SKM-1 treated with dmso at 0.1 percent for 144 hours (cell line): ENCODE data around the gene TMCC1.
"Not testable (repeated sequence)": the region's sequence is repeated elsewhere in the genome, so short reads cannot be mapped to it uniquely, and the experiment has no call there.

Experiments
- DNase-seq: peaks from one replicate; lab custom pipeline; 2025; ENCODE audit not compliant: unreplicated experiment; lab: John Stamatoyannopoulos, UW

TMCC1 gene

DNA sequence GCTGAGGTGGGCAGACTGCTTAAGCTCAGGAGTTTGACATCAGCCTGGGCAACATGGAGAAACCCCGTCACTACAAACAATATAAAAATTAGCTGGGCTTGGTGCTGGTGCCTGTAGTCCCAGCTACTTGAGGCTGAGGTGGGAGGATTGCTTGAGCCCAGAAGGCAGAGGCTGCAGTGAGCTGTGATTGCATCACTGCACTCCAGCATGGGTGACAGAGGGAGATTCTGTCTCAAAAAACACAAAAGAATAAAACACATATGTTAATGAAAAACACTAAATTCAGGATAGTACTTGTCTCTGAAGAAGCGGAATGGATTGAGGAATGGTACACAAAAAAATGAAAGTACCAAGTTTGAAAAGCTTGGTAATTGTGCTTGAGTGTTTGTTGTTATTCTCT is 159.1 kb downstream of the TMCC1 start:
- DNase-seq, result no peak

DNA sequence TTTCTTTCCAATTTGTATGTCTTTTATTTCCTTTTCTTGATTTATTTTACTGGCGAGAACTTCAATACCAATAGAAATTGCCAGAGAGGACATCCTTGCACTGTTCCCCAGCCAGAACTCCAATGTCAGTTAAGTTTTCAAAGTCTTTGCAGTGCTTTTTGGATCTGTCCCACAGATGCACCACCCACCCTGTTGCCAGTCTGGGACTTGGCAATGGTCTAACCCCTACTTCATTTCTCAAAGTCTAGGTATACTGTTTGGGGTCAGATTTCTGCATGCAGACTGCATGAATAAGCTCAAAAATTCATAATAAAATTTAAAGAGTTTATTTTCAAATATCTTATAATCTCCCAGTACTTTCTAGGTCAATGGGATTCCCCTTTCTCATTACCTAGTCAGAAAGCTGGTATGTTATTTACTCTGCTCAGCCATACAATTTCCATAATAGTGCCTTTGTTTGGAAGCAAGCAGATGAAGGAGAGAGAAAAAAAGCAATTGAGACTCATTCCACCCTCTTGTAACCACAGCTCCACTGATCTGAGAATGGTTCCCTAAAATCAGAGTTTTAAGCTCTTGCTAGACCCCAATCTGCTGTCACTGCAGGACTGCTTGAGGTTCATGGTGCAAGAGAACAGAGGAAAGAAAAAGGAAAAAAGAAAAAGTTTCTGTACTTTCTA is 161.2 kb downstream of the TMCC1 start:
- no peak for DNase-seq

DNA sequence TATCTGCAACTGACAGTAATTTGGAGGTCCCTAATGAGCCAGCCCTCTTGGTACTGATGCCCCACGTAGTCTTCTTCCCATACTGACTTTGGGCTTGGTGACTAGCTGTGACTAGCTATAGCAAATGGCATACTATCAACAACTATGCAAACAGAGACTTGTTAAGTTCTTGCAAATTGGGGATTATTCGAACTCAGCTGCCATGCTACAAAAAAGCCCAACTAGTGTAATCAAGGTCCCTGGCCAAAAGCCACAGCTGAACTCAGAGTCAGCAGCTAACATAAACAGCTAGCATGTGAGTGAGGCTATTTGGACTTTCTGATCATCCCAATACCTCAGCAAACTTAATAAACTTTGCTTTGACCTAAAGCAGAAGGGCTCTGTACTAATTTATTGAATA is 165.8 kb downstream of the TMCC1 start:
- no peak for DNase-seq

DNA sequence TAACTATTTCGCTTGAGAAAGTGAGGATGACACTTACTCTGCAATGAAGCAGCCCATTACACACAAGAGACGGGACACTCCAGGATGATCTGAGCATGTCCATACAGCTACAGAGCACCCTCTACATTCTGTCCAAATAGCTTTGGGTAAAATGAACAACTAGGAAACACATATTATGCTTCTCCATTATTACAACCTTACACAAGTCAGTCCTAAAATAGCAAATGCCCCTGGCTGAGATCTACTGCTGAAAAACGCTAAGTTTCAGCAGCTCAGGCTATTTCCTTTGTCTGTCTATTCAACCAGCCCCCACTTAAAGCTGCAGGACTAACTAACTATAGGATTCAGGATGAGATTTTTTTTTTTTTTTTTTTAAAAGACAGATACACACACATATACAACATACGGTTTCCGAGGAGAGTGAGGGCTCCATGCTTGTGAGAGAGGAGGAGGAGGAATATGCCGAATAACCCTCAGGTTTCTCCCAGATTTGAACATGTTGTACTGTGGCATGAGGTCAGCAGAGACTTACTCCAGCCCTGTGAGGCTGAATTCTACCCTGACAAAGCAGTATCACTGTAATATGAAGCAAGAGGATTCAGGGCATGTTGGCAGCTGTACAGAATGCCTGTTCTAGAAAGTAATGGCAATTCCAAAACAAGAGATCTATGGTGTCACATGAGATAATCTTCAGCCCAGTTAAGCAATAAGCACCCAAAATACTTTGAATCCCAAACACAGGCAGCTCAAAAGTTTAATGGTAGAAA is 169.8 kb downstream of the TMCC1 start:
- DNase-seq, result no peak

DNA sequence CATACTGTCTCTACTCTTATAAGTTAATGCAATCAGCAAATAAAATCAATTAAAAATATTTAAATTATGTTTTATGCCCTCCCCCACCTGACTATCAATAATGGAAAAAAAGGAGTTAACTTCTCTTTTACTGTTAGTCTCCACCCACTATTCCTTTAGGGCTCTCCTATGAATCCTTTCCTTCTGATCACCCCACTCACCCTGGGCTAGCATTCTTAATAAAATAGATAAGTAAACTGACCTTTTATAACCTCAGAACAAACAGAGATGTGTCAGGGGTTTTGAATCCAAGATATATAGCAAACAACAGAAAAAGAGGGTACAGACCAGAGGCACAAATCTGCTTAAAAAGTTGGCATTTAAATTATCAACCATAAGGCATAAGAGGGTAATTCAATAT is 171.0 kb downstream of the TMCC1 start:
- no peak for DNase-seq

DNA sequence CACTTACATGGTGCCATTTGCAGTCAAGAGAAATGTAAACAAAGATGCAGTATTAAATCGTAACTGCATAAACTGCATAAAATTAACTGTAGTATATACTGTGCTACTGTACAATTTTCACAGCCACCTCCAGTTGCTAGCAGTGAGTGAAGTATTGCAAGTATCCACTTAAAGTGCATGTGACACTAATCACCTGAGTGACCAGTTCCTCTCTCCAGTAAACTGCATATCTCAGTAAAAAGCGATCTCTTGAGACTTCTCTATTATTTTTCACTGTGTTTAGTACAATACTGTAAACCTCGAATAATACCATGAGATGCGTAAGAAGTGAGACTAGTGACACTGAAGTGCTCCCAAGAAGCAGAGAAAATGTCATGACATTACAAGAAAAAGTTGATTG is 175.3 kb downstream of the TMCC1 start:
- no peak for DNase-seq

DNA sequence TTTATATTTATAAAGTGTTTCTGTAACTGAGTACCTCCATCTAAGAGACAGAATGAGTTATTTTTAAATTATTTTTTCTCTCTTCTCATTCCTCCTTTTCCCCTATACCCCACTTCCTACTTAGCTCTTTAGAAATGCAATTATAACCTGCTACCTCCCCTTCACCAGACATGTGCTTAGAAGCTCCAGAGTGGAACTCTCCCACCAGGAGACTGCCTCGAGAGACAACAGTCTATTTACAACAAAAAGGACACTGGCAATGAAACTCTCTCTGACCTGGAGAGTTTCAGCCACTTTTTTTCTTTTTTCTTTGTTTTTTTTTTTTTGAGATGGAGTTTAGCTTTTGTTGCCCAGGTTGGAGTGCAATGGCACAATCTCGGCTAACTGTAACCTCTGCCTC is 177.7 kb downstream of the TMCC1 start:
- no peak for DNase-seq

DNA sequence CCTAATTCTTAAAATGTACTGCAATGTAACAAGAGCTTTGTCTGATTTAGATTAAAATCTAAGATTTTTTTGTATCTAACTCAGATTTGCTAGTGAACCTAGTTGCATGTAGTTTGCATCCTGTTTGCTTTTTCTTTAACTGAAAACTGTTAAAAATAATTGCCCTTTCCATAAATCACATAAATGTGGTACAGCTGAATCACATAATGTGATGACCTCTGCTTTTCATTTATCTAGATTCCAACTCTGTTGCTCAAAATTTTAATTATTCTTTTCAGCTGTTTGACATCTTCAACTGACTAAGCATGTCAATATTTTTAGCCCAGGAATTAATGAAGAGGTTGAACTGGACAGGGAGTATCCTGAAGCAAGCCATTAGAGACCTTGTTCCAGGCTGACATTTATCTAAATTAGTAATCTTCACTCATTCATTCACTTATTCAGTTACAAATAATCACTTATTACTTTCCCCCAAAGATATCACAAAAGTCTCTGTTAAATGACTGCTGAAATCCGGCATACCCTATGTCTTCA is 185.1 kb downstream of the TMCC1 start:
- DNase-seq, result no peak

DNA sequence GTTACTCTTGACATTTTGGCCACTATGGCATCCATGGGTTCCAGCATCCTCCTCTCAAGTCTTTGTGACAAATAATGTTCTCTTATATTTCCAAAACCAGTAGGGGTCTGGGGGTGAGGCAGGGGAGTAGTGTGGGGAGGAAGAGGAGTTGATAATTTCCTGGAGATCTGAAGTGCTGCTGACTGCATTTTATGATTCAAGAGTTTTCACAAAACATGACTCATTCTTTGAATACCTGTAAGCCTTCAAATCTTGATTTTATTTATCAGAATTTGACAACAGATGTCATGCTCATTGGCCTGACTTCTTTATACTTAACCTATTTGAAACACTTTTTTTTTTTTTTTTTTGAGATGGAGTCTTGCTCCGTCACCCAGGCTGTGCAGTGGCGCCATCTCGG is 188.2 kb downstream of the TMCC1 start:
- no peak for DNase-seq

DNA sequence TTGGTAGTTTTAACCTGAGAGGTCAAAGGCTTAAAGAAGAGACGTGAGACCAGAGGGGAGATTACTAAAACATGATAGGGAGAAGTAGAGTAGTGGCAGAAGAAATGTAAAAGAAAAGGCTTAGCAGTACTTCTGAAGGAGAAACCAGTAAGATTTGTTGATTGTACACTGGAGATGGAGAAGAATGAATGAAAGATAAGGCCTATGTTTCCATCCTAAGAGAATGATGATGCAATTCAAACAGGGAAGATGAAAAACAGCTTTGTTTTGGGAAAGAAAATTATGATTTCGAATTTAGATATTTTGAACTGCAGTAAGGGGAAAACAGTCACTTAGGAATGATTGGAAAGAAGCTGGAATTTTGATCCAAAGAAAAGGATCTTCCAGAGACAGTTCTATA is 189.6 kb downstream of the TMCC1 start:
- no peak for DNase-seq

DNA sequence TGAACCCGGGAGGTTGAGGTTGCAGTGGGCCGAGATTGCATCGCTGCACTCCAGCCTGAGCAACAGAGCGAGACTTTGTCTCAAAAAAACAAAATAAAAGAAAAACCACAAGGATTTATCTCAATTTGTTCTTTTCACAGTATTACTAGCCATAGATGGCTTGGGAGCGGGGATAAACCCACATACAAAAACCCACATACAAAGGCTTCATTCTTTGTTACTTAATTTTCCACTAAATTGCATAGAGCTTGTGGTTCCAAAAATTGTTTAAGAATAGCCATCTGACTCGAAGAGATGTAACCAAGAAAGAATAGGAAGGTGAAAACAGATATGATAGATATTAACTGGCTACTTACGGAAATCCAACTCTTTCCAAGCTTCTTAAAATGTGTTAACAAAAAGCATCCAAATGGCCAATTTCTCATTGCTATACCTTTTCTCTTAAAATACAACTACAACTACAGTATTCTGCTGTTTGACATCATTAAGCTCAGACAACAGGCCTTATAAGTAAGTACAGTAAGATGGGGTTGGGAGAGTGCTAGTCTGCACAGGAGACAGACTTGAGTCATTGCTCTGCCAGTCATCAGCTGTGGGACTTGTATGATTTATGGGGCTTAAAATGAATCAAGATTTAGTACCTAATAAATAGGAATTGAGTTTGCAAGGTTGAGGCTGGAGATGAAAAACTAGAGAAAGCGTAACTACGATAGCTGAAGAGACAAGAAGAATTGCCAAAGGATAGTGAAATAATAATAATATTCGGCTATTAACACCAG is 190.4 kb downstream of the TMCC1 start:
- no peak for DNase-seq

DNA sequence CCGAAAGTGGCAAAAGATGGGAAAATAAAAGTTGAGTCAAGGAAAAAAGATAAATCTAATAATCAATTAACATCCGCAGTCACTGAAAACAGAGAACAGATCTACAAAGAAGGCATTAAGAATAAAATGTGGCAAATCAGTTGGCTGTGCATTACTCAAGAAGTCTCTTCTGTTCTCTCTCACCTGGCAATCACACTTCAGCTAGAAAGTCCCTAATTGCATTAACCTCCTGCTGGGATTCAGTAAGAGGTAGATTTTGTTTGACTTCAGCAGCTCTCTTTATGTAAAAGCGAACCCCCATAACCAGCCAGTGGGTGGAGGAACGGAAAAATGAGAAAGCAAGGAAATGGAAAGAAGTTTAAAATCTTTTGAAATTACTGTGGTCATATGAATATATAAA is 192.3 kb downstream of the TMCC1 start:
- DNase-seq, result no peak

DNA sequence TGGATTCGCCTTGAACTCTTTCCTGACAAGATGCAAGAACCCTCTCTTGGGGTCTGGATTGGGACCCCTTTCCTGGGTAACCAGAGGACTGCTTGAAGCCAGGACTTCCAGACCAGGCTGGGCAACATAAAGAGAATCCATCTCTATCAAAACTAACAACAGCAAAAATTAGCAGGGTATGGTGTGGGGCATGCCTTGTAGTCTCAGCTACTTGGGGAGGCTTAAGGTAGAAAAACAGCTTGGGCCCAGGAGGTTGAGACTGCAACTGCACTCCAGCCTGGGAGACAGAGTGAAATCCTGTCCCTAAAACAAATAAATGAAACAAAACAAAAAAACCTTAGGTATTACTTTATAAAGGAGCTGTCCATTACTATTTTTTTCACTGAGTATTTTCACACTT is 193.9 kb downstream of the TMCC1 start:
- no peak for DNase-seq

DNA sequence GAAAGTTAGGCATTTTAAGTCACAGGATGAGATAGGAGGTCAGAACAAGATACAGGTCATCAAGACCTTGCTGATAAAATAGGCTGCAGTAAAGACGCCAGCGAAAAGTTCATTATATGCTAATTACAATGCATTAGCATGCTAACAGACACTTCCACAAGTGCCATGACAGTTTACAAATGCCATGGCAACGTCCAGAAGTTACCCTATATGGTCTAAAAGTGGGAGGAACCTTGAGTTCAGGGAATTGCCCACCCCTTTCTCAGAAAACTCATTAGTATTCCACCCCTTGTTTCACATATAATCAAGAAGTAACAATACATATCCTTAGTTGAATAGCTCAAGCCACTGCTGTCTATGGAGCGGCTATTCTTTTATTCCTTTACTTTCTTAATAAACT is 194.3 kb downstream of the TMCC1 start:
- no peak for DNase-seq

DNA sequence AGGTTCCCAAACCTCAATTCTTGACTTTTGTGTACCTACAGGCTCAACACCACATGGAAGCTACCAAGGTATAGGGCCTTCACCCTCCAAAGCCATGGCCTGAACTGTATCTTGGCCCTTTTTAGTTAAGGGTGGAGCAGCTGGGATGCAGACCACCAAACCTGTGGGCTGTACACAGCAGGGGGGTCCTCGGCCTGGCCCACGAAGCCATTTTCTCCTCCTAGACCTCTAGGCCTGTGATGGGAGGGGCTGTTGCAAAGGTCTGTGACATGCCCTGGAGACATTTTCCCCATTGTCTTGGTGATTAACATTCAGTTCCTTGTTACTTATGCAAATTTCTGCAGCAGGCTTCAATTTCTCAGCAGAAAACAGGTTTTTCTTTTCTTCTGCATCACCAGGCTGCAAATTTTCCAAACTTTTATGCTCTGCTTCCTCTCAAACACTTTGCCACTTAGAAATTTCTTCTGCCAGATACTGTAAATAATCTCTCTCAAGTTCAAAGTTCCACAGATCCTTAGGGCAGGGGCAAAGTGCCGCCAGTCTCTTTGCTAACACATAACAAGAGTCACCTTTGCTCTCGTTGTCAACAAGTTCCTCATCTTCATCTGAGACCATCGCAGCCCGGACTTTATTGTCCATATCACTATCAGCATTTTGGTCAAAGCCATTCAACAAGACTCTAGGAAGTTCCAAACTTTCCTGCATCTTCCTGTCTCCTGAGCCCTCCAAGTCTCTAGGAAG is 196.1 kb downstream of the TMCC1 start:
- no peak for DNase-seq

DNA sequence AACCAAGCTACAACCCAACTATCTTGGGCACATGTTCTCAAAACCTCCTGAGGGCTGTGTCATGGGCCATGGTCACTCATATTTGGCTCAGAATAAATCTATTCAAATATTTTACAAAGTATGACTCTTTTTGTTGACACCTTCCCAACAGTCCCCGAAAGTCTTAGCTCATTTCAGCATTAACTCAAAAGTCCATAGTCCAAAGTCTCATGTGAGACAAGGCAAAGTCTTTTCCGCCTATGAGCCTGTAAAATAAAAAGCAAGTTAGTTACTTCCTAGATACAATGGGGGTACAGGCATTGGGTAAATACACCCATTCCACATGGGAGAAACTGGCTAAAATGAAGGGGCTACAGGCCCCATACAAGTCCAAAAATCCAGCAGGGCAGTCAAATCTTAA is 197.1 kb downstream of the TMCC1 start:
- not testable (repeated sequence) for DNase-seq

DNA sequence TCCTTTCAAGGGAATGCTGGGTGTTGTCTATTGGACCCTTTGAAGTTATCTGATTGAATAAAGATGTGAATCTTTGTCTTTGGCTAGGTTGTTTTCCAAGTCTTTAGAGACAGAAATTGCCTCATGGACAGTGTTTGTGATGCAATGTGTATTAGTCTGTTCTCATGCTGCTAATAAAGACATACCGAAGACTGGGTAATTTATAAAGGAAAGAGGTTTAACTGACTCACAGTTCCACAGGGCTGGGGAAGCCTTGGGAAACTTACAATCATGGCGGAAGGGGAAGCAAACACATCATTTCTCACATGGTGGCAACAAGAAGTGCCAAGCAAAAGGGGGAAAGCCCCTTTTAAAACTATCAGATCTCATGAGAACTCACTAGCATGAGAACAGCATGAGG is 198.3 kb downstream of the TMCC1 start:
- DNase-seq, result no peak

DNA sequence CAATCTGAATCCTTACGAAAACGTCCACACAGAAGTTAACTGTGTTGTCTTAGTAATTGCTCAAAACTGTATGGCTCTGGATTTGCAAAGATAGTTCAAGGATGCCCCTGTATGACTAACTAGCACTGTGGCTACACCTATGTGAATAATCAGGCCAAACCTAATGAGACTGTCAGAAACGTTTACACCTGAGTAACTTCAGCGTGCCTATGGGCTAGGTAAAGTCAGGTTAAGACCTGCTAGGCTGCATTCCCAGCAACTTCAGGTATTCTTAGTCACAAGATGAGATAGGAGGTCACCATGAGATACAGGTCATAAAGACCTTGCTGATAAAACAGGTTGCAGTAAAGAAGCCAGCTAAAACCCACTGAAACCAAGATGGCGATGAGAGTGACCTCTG is 199.3 kb downstream of the TMCC1 start:
- DNase-seq, result no peak

DNA sequence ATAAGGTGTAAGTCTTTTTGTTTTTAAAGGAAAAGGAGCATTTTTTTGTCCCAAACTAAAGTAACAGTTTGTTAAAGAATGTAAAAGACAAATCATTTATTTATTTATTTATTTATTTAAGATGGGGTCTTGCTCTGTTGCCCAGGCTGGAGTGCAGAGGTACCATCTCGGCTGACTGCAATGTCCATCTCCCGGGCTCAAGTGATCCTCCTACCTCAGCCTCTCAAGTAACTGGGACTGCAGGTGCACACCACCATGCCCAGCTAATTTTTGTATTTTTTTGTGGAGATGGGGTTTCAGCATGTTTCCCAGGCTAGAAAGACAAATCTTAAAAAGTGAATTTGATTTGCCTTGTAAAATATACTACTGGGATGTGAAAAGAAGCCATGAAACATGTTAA is 200.8 kb downstream of the TMCC1 start:
- DNase-seq, result no peak

DNA sequence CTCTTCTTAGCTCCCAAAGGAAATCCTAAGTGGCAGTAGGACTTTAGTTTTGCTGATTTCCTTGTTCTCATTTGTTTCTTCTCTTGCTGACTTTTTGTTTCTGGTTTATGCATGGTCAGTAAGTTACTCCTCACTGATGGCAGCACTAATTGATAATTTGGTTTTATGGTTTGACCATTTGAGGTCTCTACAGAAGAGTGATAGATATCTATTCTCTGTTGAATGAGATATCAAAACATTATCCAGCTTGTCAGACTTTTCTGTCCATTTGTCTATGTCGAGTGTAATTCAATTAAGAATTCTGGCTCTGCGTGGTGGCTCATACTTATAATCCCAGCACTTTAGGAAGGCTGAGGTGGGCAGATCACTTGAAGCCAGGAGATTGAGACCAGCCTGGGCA is 202.5 kb downstream of the TMCC1 start:
- no peak for DNase-seq

DNA sequence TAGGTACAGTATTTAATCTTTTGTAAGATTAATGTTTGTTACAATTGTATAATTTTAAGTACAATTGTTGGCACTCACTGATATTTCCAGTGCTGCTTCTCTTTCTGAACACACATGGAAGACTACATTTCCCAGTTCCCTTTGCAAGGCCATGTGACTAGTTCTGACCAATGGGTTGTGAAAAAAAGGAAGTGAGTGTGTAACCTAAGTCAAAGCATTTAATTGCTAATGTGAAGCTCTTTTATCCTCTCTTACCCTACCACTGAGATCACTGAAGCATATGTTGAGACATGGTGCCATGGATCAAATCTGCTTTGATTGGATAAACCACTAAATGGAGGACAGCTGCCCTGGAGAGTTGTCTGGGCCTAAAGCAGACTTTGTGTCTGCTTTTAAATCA is 203.1 kb downstream of the TMCC1 start:
- peak; percentile 86 for DNase-seq
